HCT116 (cell line): ENCODE measurements around the gene NFAT5.

ENCODE experiments used
- ATF3 ChIP-seq: IDR thresholded peaks from 2 replicates; pipeline ENCODE4 v1.6.1; 2012
- CTCF ChIP-seq, 3 experiments: fragments of 200-600 bp in 1 of 3; sonication (generic) in 1 of 3; IDR thresholded peaks in 2 of 3; conservative IDR thresholded peaks in 1 of 3; 2 replicates each; pipeline ENCODE4 v1.5.1; 2012 to 2017; ENCODE audit warnings: low read depth in 2 of 3, low read length in 2 of 3, antibody characterized with exemption in 1 of 3, borderline replicate concordance in 1 of 3, control low read depth in 1 of 3, mild to moderate bottlenecking in 1 of 3, mixed read lengths in 1 of 3, mixed run types in 1 of 3, moderate library complexity in 1 of 3; ENCODE audit not compliant: insufficient read depth in 1 of 3
- EZH2 ChIP-seq: fragments of 200-600 bp; sonication (generic); IDR thresholded peaks from 2 replicates; pipeline ENCODE4 v1.6.1; 2017; ENCODE audit warnings: antibody characterized with exemption, mixed run types
- EZH2phosphoT487 ChIP-seq: fragments of 200-600 bp; IDR thresholded peaks from 2 replicates; pipeline ENCODE4 v1.6.1; 2018; ENCODE audit warnings: antibody characterized with exemption, borderline replicate concordance
- JUND ChIP-seq: IDR thresholded peaks from 2 replicates; pipeline ENCODE4 v1.6.1; 2012
- MAX ChIP-seq: IDR thresholded peaks from 2 replicates; pipeline ENCODE4 v1.6.1; 2012
- POLR2A ChIP-seq: IDR thresholded peaks from 2 replicates; pipeline ENCODE4 v1.7.0; 2011; ENCODE audit warnings: borderline replicate concordance; ENCODE audit not compliant: insufficient read depth, insufficient read length; ENCODE audit errors: extremely low read depth
- POLR2AphosphoS5 ChIP-seq: IDR thresholded peaks from 2 replicates; pipeline ENCODE4 v1.6.1; 2011; ENCODE audit warnings: mild to moderate bottlenecking, low read depth, low read length, moderate library complexity
- RAD21 ChIP-seq: IDR thresholded peaks from 2 replicates; pipeline ENCODE4 v1.6.1; 2012; ENCODE audit warnings: low read depth, mild to moderate bottlenecking
- TCF7L2 ChIP-seq: IDR thresholded peaks from 2 replicates; pipeline ENCODE4 v1.7.0; 2011; ENCODE audit warnings: borderline replicate concordance, inconsistent platforms; ENCODE audit not compliant: insufficient read depth, insufficient read length; ENCODE audit errors: extremely low read depth
- YY1 ChIP-seq: IDR thresholded peaks from 2 replicates; pipeline ENCODE4 v1.6.1; 2011; ENCODE audit warnings: low read length, low read depth, moderate library complexity, mild to moderate bottlenecking; ENCODE audit not compliant: insufficient replicate concordance; ENCODE audit errors: extremely low read depth
- ZNF274 ChIP-seq: fragments of 200-500 bp; sonication (Bioruptor generic); IDR thresholded peaks from 2 replicates; pipeline ENCODE4 v1.6.1; 2014; ENCODE audit warnings: mild to moderate bottlenecking, low read depth, low read length, inconsistent platforms

GRCh38 chr16:69644790-69645189 is 79.0 kb downstream of the NFAT5 start:
- TF ChIP-seq EZH2phosphoT487 (no peak), CTCF (IDR thresholded peaks at IDR 0.05 in 2 of 3, conservative IDR thresholded peaks at IDR 0.05 in 1 of 3; ENCODE audit: borderline replicate concordance in 1 of 3, insufficient read depth in 1 of 3, low read depth in 2 of 3, low read length in 2 of 3) (no peak), EZH2 (no peak), POLR2AphosphoS5 (no peak), ZNF274 (no peak), POLR2A (no peak), MAX (no peak), TCF7L2 (no peak), ATF3 (no peak), RAD21 (no peak), YY1 (no peak), JUND (no peak)
